ENCODE data around the gene ALDH8A1. TPM values are rescaled to one million over a fixed set of nuclear protein-coding genes. Genes with fewer than 3 reads are reported as not detected.

The ALDH8A1 gene
- total RNA-seq, 6 experiments from 2014 or later, result not detected

DNA sequence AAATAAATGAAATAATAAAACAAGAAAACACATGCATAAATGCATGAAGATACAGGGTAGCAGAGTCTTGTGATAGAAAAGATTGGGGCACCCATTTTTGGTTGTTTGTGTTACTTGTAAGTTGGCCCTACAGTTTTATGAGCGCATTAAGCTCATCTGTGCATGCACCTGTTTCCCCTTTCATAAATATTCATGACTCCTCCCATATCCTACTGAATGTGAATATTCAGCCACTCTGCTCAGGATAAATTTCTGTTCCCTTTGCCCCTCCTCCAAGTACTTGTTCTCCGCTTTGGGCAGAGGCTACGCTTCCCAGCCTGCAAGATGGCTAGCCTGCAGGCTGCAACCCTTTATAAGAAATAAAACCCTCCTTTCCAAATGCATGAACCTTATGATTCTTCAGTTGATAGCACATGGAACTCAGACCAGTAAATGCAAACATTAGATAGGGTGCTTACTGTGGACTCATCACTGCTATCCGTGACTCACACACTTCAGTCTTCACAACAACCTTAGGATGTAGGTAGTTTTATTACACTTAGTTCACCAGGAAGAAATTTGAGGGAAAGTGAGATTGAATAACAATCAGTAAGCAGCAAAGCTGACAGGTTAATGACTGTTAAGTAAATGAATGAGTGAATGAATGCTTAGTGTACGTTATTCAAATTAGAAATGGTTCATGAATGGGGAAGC, 15.0 kb downstream of the ALDH8A1 start:
- Mint-ChIP-seq H3K36me3 (ENCODE audit: low read depth) (no peaks in the 10 kb centered on the region), H3K27ac (no peak overlapping the region), H3K9me3 (no peaks in the 10 kb centered on the region), H3K4me3 (no peak overlapping the region), H3K27me3 (ENCODE audit: insufficient read depth) (peaks cover 2% of the 10 kb centered on the region; the same call in 1 of the 2 replicates), H3K4me1 (ENCODE audit: low read depth) (peaks cover 53% of the 10 kb centered on the region)
- DNase-seq, result peak; percentile 29
- no peak for TF ChIP-seq CTCF (IDR thresholded peaks at IDR 0.05)

- peaks cover 2% of the 10 kb centered on the region for H3K27me3 Mint-ChIP-seq (ENCODE audit: insufficient read depth)
- H3K27ac Mint-ChIP-seq, result no peak overlapping the region
- no peaks in the 10 kb centered on the region for H3K36me3 Mint-ChIP-seq (ENCODE audit: low read depth)
- no peak overlapping the region for H3K4me3 Mint-ChIP-seq
- no peak for TF ChIP-seq CTCF (IDR thresholded peaks at IDR 0.05)
- H3K9me3 Mint-ChIP-seq, result no peaks in the 10 kb centered on the region
- H3K4me1 Mint-ChIP-seq (ENCODE audit: low read depth), result peaks cover 54% of the 10 kb centered on the region
- no peak for DNase-seq
Measured at GRCh38 chr6:134932535-134933470, 17.1 kb downstream of the ALDH8A1 start.

GRCh38 chr6:134932098-134932497, 17.8 kb downstream of the ALDH8A1 start:
- Mint-ChIP-seq H3K4me3 (no peak overlapping the region), H3K27me3 (ENCODE audit: insufficient read depth) (peaks cover 2% of the 10 kb centered on the region), H3K9me3 (no peaks in the 10 kb centered on the region), H3K4me1 (ENCODE audit: low read depth) (peaks cover 47% of the 10 kb centered on the region), H3K36me3 (ENCODE audit: low read depth) (no peaks in the 10 kb centered on the region), H3K27ac (no peak overlapping the region)
- peak; percentile 5 for DNase-seq
- no peak for TF ChIP-seq CTCF (IDR thresholded peaks at IDR 0.05)

- H3K4me1 Mint-ChIP-seq (ENCODE audit: low read depth), result peaks cover 37% of the 10 kb centered on the region
- DNase-seq, result no peak
- no peak overlapping the region for H3K4me3 Mint-ChIP-seq
- TF ChIP-seq CTCF (IDR thresholded peaks at IDR 0.05), result no peak
- no peaks in the 10 kb centered on the region for H3K9me3 Mint-ChIP-seq
- no peaks in the 10 kb centered on the region for H3K36me3 Mint-ChIP-seq (ENCODE audit: low read depth)
- no peaks in the 10 kb centered on the region; the same call in none of the 2 replicates for H3K27me3 Mint-ChIP-seq (ENCODE audit: insufficient read depth)
- H3K27ac Mint-ChIP-seq, result no peak overlapping the region
Measured at GRCh38 chr6:134930463-134930862, 19.4 kb downstream of the ALDH8A1 start.

- Mint-ChIP-seq H3K9me3 (no peaks in the 10 kb centered on the region), H3K27ac (no peak overlapping the region), H3K27me3 (ENCODE audit: insufficient read depth) (no peaks in the 10 kb centered on the region; the same call in 1 of the 2 replicates), H3K4me1 (ENCODE audit: low read depth) (peaks cover 25% of the 10 kb centered on the region), H3K4me3 (no peak overlapping the region), H3K36me3 (ENCODE audit: low read depth) (no peaks in the 10 kb centered on the region)
- no peak for DNase-seq
- TF ChIP-seq CTCF (IDR thresholded peaks at IDR 0.05), result no peak
Measured at GRCh38 chr6:134928151-134928900, 21.6 kb downstream of the ALDH8A1 start.

All from HFFc6 (cell line).